ES-I3 (cell line): ENCODE measurements around the gene ADPRM.
"Not testable (repeated sequence)": the region's sequence is repeated elsewhere in the genome, so short reads cannot be mapped to it uniquely, and the experiment has no call there.

ENCODE experiments used
- H3K36me3 ChIP-seq: 2 replicates; pipeline ENCODE4 v1.6.1; 2013; ENCODE audit warnings: mild to moderate bottlenecking, low read length, control low read depth, moderate library complexity; ENCODE audit not compliant: insufficient read depth
- H3K4me1 ChIP-seq: 2 replicates; pipeline ENCODE4 v1.6.1; 2013; ENCODE audit warnings: mild to moderate bottlenecking, control low read depth, low read length; ENCODE audit not compliant: insufficient read depth
- H3K9ac ChIP-seq: 2 replicates; pipeline ENCODE4 v1.6.1; 2013; ENCODE audit warnings: low read depth, mild to moderate bottlenecking, low read length, moderate library complexity
- H3K9me3 ChIP-seq: 2 replicates; pipeline ENCODE4 v1.6.1; 2013; ENCODE audit warnings: mild to moderate bottlenecking, low read length, moderate library complexity; ENCODE audit not compliant: control insufficient read depth, insufficient read depth

The ADPRM gene

GRCh38 chr17:10725262-10725661, 27.9 kb downstream of the ADPRM start:
- no peaks in the 10 kb centered on the region for H3K4me1 ChIP-seq
- no peaks in the 10 kb centered on the region for H3K9me3 ChIP-seq
- H3K36me3 ChIP-seq = no peaks in the 10 kb centered on the region
- H3K9ac ChIP-seq = no peak overlapping the region

DNA sequence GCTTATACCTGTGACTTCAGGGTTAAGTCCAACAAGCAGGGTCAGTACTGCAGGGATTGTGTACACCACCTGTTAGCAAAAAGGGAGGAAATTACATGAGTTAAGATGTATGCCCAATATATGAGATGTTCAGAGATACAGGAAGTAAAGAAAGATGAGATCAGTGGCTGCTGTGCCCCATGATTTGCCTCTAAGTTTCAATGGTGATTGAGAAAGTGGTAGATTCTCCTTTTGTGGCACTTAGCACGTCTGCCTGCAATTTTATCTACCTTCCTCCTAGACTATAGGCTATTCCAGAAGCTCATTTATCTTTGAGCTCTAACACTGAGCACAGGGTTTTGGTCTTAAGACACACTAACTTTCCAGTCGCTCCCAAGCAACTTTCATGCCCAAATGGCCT, 28.8 kb downstream of the ADPRM start:
- Histone ChIP-seq H3K9me3 (no peaks in the 10 kb centered on the region), H3K4me1 (0 out of 2 replicates have a peak, but pooled peaks cover under 1% of the 10 kb centered on the region), H3K9ac (no peak overlapping the region), H3K36me3 (no peaks in the 10 kb centered on the region)

- Histone ChIP-seq H3K36me3 (no peaks in the 10 kb centered on the region), H3K9ac (no peak overlapping the region), H3K9me3 (0 out of 2 replicates have a peak, but pooled peaks cover 2% of the 10 kb centered on the region), H3K4me1 (0 out of 2 replicates have a peak, but pooled peaks cover 4% of the 10 kb centered on the region)
These were observed 29.8 kb downstream of the ADPRM start for GRCh38 chr17:10727192-10727591.

- Histone ChIP-seq H3K4me1 (0 out of 2 replicates have a peak, but pooled peaks cover 4% of the 10 kb centered on the region), H3K9me3 (0 out of 2 replicates have a peak, but pooled peaks cover 2% of the 10 kb centered on the region), H3K9ac (no peak overlapping the region; the same call in 1 of the 2 replicates), H3K36me3 (no peaks in the 10 kb centered on the region)
These were observed 31.0 kb downstream of the ADPRM start for GRCh38 chr17:10728331-10728892.

- H3K36me3 ChIP-seq = no peaks in the 10 kb centered on the region
- 0 out of 2 replicates have a peak, but pooled peaks cover 2% of the 10 kb centered on the region for H3K9me3 ChIP-seq
- peak within 1 kb of the TSS; percentile 84 for H3K9ac ChIP-seq
- 0 out of 2 replicates have a peak, but pooled peaks cover 4% of the 10 kb centered on the region for H3K4me1 ChIP-seq
These were observed 32.2 kb downstream of the ADPRM start, which contains the start of gene TMEM220 for GRCh38 chr17:10729334-10730193. Gene TMEM220 (minus strand): TSS chr17:10730023. CDS start chr17:10729851, 172 bp downstream.

GRCh38 chr17:10730247-10730646, 32.9 kb downstream of the ADPRM start:
- H3K4me1 ChIP-seq, H3K9me3 ChIP-seq, H3K36me3 ChIP-seq: not testable (repeated sequence)
- H3K9ac ChIP-seq = peak overlapping the region; percentile 84

DNA sequence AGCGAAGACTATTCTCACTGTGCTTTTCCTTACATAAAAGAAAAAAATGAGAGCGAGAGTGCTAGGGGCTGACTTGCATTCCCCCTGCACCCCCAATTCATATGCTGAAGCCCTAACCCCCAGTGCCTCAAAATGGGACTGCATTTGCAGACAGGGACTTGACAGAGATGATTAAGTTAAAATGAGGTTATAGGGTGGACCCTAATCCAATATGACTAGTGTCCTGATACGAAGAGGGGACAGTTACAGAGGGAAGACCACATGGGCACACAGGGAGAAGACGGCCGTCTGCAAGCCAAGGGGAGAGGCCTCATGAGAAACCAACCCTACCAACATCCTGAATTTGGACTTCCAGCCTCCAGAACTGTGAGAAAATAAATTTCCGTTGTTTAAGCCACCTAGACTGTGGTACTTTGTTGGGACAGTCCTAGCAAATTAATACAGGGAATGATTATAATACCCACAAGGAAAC, 34.0 kb downstream of the ADPRM start:
- H3K9me3 ChIP-seq = 0 out of 2 replicates have a peak, but pooled peaks cover 2% of the 10 kb centered on the region
- 0 out of 2 replicates have a peak, but pooled peaks cover 4% of the 10 kb centered on the region for H3K4me1 ChIP-seq
- no peak overlapping the region for H3K9ac ChIP-seq
- no peaks in the 10 kb centered on the region for H3K36me3 ChIP-seq

- H3K36me3 ChIP-seq, H3K9ac ChIP-seq, H3K4me1 ChIP-seq, H3K9me3 ChIP-seq: not testable (repeated sequence)
These were observed 34.7 kb downstream of the ADPRM start for GRCh38 chr17:10732121-10732520.

DNA sequence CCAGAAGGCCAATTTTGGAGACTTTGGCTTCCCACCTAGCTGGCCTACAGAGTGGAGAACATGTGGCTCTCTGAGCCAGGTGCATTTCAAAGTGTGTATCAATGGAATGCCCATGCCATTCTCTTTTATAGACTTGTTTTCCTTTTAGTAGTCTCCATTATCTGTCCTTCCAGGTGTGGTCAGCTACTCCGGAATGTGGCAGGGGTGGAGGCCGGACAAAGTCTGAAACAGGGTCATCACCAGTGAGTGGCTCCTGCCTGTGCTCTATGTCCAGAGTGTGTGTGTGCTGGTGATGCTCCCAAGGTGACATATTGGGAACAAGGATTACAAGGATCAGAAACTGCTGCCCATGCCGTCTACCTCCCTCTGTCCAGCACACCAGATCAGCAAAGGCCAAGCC, 36.3 kb downstream of the ADPRM start:
- H3K4me1 ChIP-seq = peaks cover 11% of the 10 kb centered on the region; the same call in 1 of the 2 replicates
- H3K9me3 ChIP-seq = 0 out of 2 replicates have a peak, but pooled peaks cover 2% of the 10 kb centered on the region
- no peaks in the 10 kb centered on the region for H3K36me3 ChIP-seq
- no peak overlapping the region for H3K9ac ChIP-seq

GRCh38 chr17:10735251-10735650, 37.9 kb downstream of the ADPRM start:
- no peaks in the 10 kb centered on the region for H3K36me3 ChIP-seq
- H3K9ac ChIP-seq = no peak overlapping the region
- H3K4me1 ChIP-seq = peaks cover 11% of the 10 kb centered on the region; the same call in 1 of the 2 replicates
- 0 out of 2 replicates have a peak, but pooled peaks cover 2% of the 10 kb centered on the region for H3K9me3 ChIP-seq

GRCh38 chr17:10735821-10736220, 38.4 kb downstream of the ADPRM start:
- Histone ChIP-seq H3K9me3 (0 out of 2 replicates have a peak, but pooled peaks cover 2% of the 10 kb centered on the region), H3K4me1 (peaks cover 11% of the 10 kb centered on the region; the same call in 1 of the 2 replicates), H3K9ac (no peak overlapping the region), H3K36me3 (no peaks in the 10 kb centered on the region)

DNA sequence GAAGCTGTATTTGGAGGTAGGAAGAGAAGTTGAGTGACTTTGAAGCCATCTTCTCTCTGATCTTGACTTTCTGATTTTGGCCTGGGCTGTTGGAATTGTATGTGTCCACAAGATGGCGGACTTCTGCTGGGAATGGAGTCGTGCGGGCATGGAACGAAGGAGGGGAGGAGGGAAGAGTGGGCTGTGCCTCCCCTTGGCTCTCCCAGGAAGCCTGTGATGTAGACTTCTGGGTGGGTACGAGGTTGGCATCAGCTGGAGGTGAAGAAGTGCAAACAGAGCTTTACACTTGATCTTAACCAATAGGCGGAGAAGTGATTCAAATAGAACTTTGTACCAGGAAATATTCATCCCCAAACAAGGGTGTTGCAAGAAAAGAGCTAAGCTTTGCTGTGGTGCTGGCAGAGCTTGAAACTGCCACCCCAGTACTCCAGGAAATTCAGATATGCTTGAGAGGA, 39.8 kb downstream of the ADPRM start:
- no peaks in the 10 kb centered on the region for H3K9me3 ChIP-seq
- no peak overlapping the region for H3K9ac ChIP-seq
- H3K36me3 ChIP-seq = no peaks in the 10 kb centered on the region
- peaks cover 7% of the 10 kb centered on the region; the same call in 1 of the 2 replicates for H3K4me1 ChIP-seq

GRCh38 chr17:10737736-10738135, 40.3 kb downstream of the ADPRM start:
- Histone ChIP-seq H3K36me3 (no peaks in the 10 kb centered on the region), H3K4me1 (peaks cover 7% of the 10 kb centered on the region; the same call in 1 of the 2 replicates), H3K9ac (no peak overlapping the region), H3K9me3 (no peaks in the 10 kb centered on the region)

DNA sequence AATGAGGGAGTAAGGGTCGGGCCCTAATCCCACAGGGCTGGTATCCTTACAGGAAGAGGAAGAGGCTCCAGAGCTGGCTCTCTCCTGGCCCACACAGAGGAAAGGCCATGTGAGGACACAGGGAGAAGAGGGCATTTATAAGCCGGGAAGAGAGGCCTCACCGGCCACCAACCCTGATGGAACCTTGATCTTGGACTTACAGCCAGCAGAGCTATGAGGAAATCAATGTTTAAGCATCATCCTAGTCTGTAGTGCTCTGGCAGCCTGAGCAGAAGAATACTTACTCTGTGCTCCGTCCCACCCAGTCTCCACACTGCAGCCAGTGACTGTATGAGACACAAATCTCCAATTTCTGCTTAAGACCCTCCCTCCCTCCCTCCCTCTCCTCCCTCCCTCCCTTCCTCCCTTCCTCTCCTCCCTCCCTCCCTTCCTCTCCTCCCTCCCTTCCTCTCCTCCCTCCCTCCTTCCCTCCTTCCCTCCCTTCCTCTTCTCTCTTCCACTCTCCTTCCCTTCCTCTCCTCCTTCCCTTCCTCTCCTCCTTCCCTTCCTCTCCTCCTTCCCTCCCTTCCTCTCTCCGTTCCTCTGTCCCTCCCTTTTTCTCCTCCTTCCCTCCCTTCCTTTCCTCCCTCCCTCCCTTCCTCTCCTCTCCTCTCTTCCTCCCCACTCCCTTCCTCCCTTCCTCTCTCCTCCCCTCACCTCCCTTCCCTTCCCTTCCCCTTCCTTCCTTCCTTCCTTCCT, 41.3 kb downstream of the ADPRM start:
- Histone ChIP-seq H3K9ac (no peak overlapping the region), H3K9me3 (no peaks in the 10 kb centered on the region), H3K4me1 (peaks cover 7% of the 10 kb centered on the region; the same call in 1 of the 2 replicates), H3K36me3 (no peaks in the 10 kb centered on the region)
